Measurements from ENCODE around the gene FSTL3. TPM values are rescaled to one million over a fixed set of nuclear protein-coding genes. Genes with fewer than 3 reads are reported as not detected.

The FSTL3 gene
- total and polyA plus RNA-seq, 2 of the 8 experiments (the other 6 are each of a cell fraction or from before 2014, with no cell fraction given) = 8.1 to 11.8 TPM

- no peak for TF ChIP-seq CTBP2 (IDR thresholded peaks at IDR 0.05; ENCODE audit: borderline replicate concordance, insufficient read depth, insufficient read length, low read length)
- TF ChIP-seq CHD1 (IDR thresholded peaks at IDR 0.05; ENCODE audit: low read depth, low read length) = no peak
- no peak for TF ChIP-seq YY1 (IDR thresholded peaks at IDR 0.05; ENCODE audit: low read depth, low read length)
- no peak for TF ChIP-seq JUND (IDR thresholded peaks at IDR 0.05; ENCODE audit: low read length)
- TF ChIP-seq POU5F1 (IDR thresholded peaks at IDR 0.05; ENCODE audit: low read depth, low read length) = no peak
- no peak for TF ChIP-seq SP2 (IDR thresholded peaks at IDR 0.05; ENCODE audit: low read length)
- no peak for TF ChIP-seq SRF (IDR thresholded peaks at IDR 0.05; ENCODE audit: low read depth, low read length)
Measured at GRCh38 chr19:629961-630714, 46.1 kb upstream of the FSTL3 start (continued).
